KOPT-K1 (cell line): ENCODE measurements around the gene SCN9A.
A peak's percentile ranks its signal among the peaks of the same experiment; 100 is the strongest.
"Not testable (repeated sequence)": the region's sequence is repeated elsewhere in the genome, so short reads cannot be mapped to it uniquely, and the experiment has no call there.

Experiments
- H3K27ac ChIP-seq: fragments of 200-600 bp; sonication (generic); 2 replicates; pipeline ENCODE4 v1.5.1; 2016; ENCODE audit warnings: antibody characterized with exemption, mild to moderate bottlenecking, low read depth, low read length; ENCODE audit not compliant: poor library complexity, severe bottlenecking
- H3K36me3 ChIP-seq: fragments of 200-600 bp; sonication (generic); 2 replicates; pipeline ENCODE4 v1.5.1; 2017; ENCODE audit warnings: antibody characterized with exemption, mild to moderate bottlenecking, low read length, moderate library complexity; ENCODE audit not compliant: insufficient read depth
- H3K9me3 ChIP-seq: fragments of 200-600 bp; sonication (generic); 2 replicates; pipeline ENCODE4 v1.5.1; 2017; ENCODE audit warnings: antibody characterized with exemption, low read length, mild to moderate bottlenecking; ENCODE audit not compliant: insufficient read depth, poor library complexity, severe bottlenecking

The SCN9A gene

GRCh38 chr2:166375736-166376487 is at the start of gene SCN9A:
SCN9A (minus strand) TSS chr2:166375944; CDS start chr2:166311756, 64,188 bp downstream.
- no peaks in the 10 kb centered on the region for H3K36me3 ChIP-seq
- H3K9me3 ChIP-seq = no peaks in the 10 kb centered on the region
- H3K27ac ChIP-seq = peak within 1 kb of the TSS; percentile 66

GRCh38 chr2:166424841-166425240 is 49.1 kb upstream of the SCN9A start:
- H3K9me3 ChIP-seq = no peaks in the 10 kb centered on the region
- 0 out of 2 replicates have a peak, but pooled peaks cover 6% of the 10 kb centered on the region for H3K36me3 ChIP-seq

GRCh38 chr2:166419616-166419934 is 43.8 kb upstream of the SCN9A start:
- no peaks in the 10 kb centered on the region for H3K36me3 ChIP-seq
- no peaks in the 10 kb centered on the region for H3K9me3 ChIP-seq
- no peak overlapping the region for H3K27ac ChIP-seq

More at GRCh38 chr2:166424841-166425240, 49.1 kb upstream of the SCN9A start:
- H3K27ac ChIP-seq = no peak overlapping the region

- Histone ChIP-seq H3K27ac (no peak overlapping the region), H3K9me3 (no peaks in the 10 kb centered on the region), H3K36me3 (no peaks in the 10 kb centered on the region)
These were observed 43.3 kb upstream of the SCN9A start for GRCh38 chr2:166418853-166419615.

GRCh38 chr2:166417669-166418068 is 41.9 kb upstream of the SCN9A start:
- no peak overlapping the region for H3K27ac ChIP-seq
- H3K9me3 ChIP-seq = no peaks in the 10 kb centered on the region
- H3K36me3 ChIP-seq = no peaks in the 10 kb centered on the region

GRCh38 chr2:166413255-166413654 is 37.5 kb upstream of the SCN9A start:
- Histone ChIP-seq H3K27ac (no peak overlapping the region), H3K36me3 (no peaks in the 10 kb centered on the region; the same call in 1 of the 2 replicates), H3K9me3 (no peaks in the 10 kb centered on the region)

GRCh38 chr2:166411473-166412230 is 35.9 kb upstream of the SCN9A start:
- Histone ChIP-seq H3K36me3 (no peaks in the 10 kb centered on the region; the same call in 1 of the 2 replicates), H3K9me3 (no peaks in the 10 kb centered on the region), H3K27ac (no peak overlapping the region)

- Histone ChIP-seq H3K27ac (no peak overlapping the region), H3K36me3 (no peaks in the 10 kb centered on the region; the same call in 1 of the 2 replicates), H3K9me3 (no peaks in the 10 kb centered on the region)
These were observed 35.2 kb upstream of the SCN9A start for GRCh38 chr2:166410828-166411472.

GRCh38 chr2:166407746-166408145 is 32.0 kb upstream of the SCN9A start:
- H3K36me3 ChIP-seq, H3K27ac ChIP-seq, H3K9me3 ChIP-seq: not testable (repeated sequence)

- H3K36me3 ChIP-seq = no peaks in the 10 kb centered on the region; the same call in 1 of the 2 replicates
- H3K9me3 ChIP-seq = no peaks in the 10 kb centered on the region
- no peak overlapping the region for H3K27ac ChIP-seq
These were observed 30.6 kb upstream of the SCN9A start for GRCh38 chr2:166406374-166406773.

GRCh38 chr2:166405569-166405926 is 29.8 kb upstream of the SCN9A start:
- Histone ChIP-seq H3K9me3 (no peaks in the 10 kb centered on the region), H3K27ac (no peak overlapping the region), H3K36me3 (no peaks in the 10 kb centered on the region; the same call in 1 of the 2 replicates)

GRCh38 chr2:166404831-166405568 is 29.3 kb upstream of the SCN9A start:
- Histone ChIP-seq H3K27ac (no peak overlapping the region), H3K36me3 (no peaks in the 10 kb centered on the region; the same call in 1 of the 2 replicates), H3K9me3 (no peaks in the 10 kb centered on the region)

GRCh38 chr2:166394245-166394644 is 18.5 kb upstream of the SCN9A start:
- Histone ChIP-seq H3K36me3 (no peaks in the 10 kb centered on the region), H3K9me3 (no peaks in the 10 kb centered on the region), H3K27ac (no peak overlapping the region)

- no peaks in the 10 kb centered on the region for H3K9me3 ChIP-seq
- no peak overlapping the region for H3K27ac ChIP-seq
- H3K36me3 ChIP-seq = no peaks in the 10 kb centered on the region
These were observed 17.3 kb upstream of the SCN9A start for GRCh38 chr2:166393008-166393407.
